K562 (cell line): ENCODE data around the gene MYO3B. TPM values are rescaled to one million over a fixed set of nuclear protein-coding genes. Genes with fewer than 3 reads are reported as not detected.
"Not testable (repeated sequence)": the region's sequence is repeated elsewhere in the genome, so short reads cannot be mapped to it uniquely, and the experiment has no call there.

Experiments
- BCL6 ChIP-seq: fragments of 250-450 bp; sonication (Bioruptor Pico); IDR thresholded peaks from 2 replicates; pipeline ENCODE4 v1.4.0; 2020
- EP400 ChIP-seq: fragments of 450-650 bp; IDR thresholded peaks from 2 replicates; pipeline ENCODE4 v1.6.1; 2017; ENCODE audit warnings: antibody characterized with exemption, mild to moderate bottlenecking, moderate library complexity
- HDAC3 ChIP-seq: fragments of 450-650 bp; IDR thresholded peaks from 2 replicates; pipeline ENCODE4 v1.6.1; 2018; ENCODE audit warnings: borderline replicate concordance, mild to moderate bottlenecking, moderate library complexity; ENCODE audit not compliant: partially characterized antibody
- ILK ChIP-seq: fragments of 450-650 bp; IDR thresholded peaks from 2 replicates; pipeline ENCODE4 v1.6.1; 2016; ENCODE audit warnings: missing genetic modification characterization, low read depth, mild to moderate bottlenecking, missing compliant biosample characterization, moderate library complexity, borderline replicate concordance
- KLF6 ChIP-seq: fragments of 250-450 bp; sonication (Bioruptor Pico); IDR thresholded peaks from 2 replicates; pipeline ENCODE4 v1.4.0; 2020; ENCODE audit warnings: mild to moderate bottlenecking, moderate library complexity, borderline replicate concordance
- LEF1 ChIP-seq: fragments of 450-650 bp; IDR thresholded peaks from 2 replicates; pipeline ENCODE4 v1.6.1; 2016; ENCODE audit warnings: mild to moderate bottlenecking
- MAFK ChIP-seq: IDR thresholded peaks from 2 replicates; pipeline ENCODE4 v1.6.1; 2011; ENCODE audit warnings: low read length, improper control_type of control experiment
- MTF1 ChIP-seq: fragments of 250-450 bp; sonication (Bioruptor Pico); IDR thresholded peaks from 2 replicates; pipeline ENCODE4 v1.9.0; 2021; ENCODE audit warnings: moderate library complexity, mild to moderate bottlenecking, inconsistent platforms, borderline replicate concordance
- NBN ChIP-seq: fragments of 450-650 bp; IDR thresholded peaks from 2 replicates; pipeline ENCODE4 v1.6.1; 2016; ENCODE audit warnings: low read depth, mild to moderate bottlenecking
- ZNF140 ChIP-seq: fragments of 250-450 bp; sonication (Bioruptor Pico); IDR thresholded peaks from 2 replicates; pipeline ENCODE4 v1.8.0; 2021; ENCODE audit warnings: moderate library complexity, mild to moderate bottlenecking, inconsistent platforms
- ZNF77 ChIP-seq: fragments of 250-450 bp; sonication (Bioruptor Pico); IDR thresholded peaks from 2 replicates; pipeline ENCODE4 v1.5.0; 2020
- polyA plus RNA-seq, 8 experiments: library from polyadenylated mRNA; depleted of rRNA in 4 of 8; stranded (reverse) in 5 of 8; unstranded in 3 of 8; fragments of >200 nt; fragmentation: Nextera tagmentation in 2 of 8; fragmentation: Illumina TruSeq in 1 of 8; extraction: Ambion mirVana in 2 of 8; extraction: Trizol in 1 of 8; gene quantifications; 2 replicates each; pipeline versions ENCODE4 v1.2.1 to v1.2.3, GENCODE V29; 2011 to 2014; ENCODE audit warnings: inconsistent platforms in 1 of 8, missing spikeins in 1 of 8
- total RNA-seq, 7 experiments: library from RNA; depleted of rRNA in 6 of 7; stranded (reverse); fragments of >200 nt in 6 of 7; fragmentation: Illumina TruSeq in 2 of 7; extraction: Trizol in 2 of 7; gene quantifications; 2 replicates each; pipeline versions ENCODE4 v1.2.1 to v1.2.3, GENCODE V29; 2011 to 2021; ENCODE audit warnings: low replicate concordance in 1 of 7
- TF ChIP-seq, protein P1 (sequence below): fragments of 250-450 bp; sonication (Bioruptor Pico); IDR thresholded peaks from 2 replicates; pipeline ENCODE4 v1.5.0; 2022; ENCODE audit warnings: mild to moderate bottlenecking
- TF ChIP-seq, protein P2 (sequence below), 2 experiments: fragments of 450-650 bp in 1 of 2; sonication (generic) in 1 of 2; formaldehyde crosslinking in 1 of 2; IDR thresholded peaks; 2 replicates each; pipeline versions ENCODE4 v1.7.1 to v1.9.0; 2016 to 2022; ENCODE audit warnings: inconsistent platforms in 1 of 2, mild to moderate bottlenecking in 1 of 2, missing genetic modification reagents in 1 of 2
- TF ChIP-seq, protein P3 (sequence below): fragments of 450-650 bp; formaldehyde crosslinking; IDR thresholded peaks from 2 replicates; pipeline ENCODE4 v1.4.0; 2020; ENCODE audit warnings: mild to moderate bottlenecking, moderate library complexity

MYO3B gene
- total and polyA plus RNA-seq, 9 of the 15 experiments (the other 6 are each of a cell fraction or from before 2014, with no cell fraction given) = 2.7 to 6.5 (median 3.6) TPM

DNA sequence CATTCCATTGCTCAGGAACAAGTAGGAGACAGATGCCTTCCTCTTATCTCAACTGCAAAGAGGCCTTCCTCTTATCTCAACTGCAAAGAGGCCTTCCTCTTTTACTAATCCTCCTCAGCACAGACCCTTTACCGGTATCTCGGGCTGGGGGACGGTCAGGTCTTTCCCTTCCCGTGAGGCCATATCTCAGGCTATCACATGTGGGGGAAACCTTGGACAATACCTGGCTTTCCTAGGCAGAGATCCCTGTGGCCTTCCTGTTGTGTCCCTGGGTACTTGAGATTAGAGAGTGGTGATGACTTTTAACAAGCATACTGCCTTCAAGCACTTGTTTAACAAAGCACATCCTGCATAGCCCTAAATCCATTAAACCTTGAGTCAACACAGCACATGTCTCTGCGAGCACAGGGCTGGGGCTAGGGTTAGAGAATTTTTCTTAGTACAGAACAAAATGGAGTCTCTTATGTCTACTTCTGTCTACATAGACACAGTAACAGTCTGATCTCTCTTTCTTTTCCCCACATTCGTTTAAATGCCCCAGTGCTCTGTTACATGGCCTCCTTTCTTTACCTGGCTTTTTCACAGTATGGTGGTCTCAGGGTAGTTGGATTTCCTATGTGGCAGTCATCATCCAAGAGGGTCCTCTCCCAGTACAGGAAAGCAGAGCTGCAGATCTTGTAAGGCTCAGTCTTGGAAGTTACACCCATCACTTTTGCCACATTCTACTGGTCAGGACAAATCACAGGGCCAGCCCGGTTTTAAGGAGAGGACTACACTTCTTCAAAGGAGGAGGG, 86.0 kb downstream of the MYO3B start (continued):
- TF ChIP-seq, protein P1, sequence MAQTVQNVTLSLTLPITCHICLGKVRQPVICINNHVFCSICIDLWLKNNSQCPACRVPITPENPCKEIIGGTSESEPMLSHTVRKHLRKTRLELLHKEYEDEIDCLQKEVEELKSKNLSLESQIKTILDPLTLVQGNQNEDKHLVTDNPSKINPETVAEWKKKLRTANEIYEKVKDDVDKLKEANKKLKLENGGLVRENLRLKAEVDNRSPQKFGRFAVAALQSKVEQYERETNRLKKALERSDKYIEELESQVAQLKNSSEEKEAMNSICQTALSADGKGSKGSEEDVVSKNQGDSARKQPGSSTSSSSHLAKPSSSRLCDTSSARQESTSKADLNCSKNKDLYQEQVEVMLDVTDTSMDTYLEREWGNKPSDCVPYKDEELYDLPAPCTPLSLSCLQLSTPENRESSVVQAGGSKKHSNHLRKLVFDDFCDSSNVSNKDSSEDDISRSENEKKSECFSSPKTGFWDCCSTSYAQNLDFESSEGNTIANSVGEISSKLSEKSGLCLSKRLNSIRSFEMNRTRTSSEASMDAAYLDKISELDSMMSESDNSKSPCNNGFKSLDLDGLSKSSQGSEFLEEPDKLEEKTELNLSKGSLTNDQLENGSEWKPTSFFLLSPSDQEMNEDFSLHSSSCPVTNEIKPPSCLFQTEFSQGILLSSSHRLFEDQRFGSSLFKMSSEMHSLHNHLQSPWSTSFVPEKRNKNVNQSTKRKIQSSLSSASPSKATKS (CRISPR knock-in tag) = peak; percentile 94
- TF ChIP-seq NBN (peak; percentile 99), ILK (tag) (peak; percentile 97), EP400 (peak; percentile 83), HDAC3 (peak; percentile 99), ZNF140 (peak; percentile 94), MTF1 (CRISPR knock-in tag) (peak; percentile 97), ZNF77 (CRISPR knock-in tag) (0 out of 2 replicates have a peak, but pooled peaks have one; percentile 12), KLF6 (peak; percentile 100), BCL6 (CRISPR knock-in tag) (peak; percentile 91), LEF1 (peak; percentile 97), MAFK (0 out of 2 replicates have a peak, but pooled peaks have one; percentile 8)
- TF ChIP-seq, protein P2, sequence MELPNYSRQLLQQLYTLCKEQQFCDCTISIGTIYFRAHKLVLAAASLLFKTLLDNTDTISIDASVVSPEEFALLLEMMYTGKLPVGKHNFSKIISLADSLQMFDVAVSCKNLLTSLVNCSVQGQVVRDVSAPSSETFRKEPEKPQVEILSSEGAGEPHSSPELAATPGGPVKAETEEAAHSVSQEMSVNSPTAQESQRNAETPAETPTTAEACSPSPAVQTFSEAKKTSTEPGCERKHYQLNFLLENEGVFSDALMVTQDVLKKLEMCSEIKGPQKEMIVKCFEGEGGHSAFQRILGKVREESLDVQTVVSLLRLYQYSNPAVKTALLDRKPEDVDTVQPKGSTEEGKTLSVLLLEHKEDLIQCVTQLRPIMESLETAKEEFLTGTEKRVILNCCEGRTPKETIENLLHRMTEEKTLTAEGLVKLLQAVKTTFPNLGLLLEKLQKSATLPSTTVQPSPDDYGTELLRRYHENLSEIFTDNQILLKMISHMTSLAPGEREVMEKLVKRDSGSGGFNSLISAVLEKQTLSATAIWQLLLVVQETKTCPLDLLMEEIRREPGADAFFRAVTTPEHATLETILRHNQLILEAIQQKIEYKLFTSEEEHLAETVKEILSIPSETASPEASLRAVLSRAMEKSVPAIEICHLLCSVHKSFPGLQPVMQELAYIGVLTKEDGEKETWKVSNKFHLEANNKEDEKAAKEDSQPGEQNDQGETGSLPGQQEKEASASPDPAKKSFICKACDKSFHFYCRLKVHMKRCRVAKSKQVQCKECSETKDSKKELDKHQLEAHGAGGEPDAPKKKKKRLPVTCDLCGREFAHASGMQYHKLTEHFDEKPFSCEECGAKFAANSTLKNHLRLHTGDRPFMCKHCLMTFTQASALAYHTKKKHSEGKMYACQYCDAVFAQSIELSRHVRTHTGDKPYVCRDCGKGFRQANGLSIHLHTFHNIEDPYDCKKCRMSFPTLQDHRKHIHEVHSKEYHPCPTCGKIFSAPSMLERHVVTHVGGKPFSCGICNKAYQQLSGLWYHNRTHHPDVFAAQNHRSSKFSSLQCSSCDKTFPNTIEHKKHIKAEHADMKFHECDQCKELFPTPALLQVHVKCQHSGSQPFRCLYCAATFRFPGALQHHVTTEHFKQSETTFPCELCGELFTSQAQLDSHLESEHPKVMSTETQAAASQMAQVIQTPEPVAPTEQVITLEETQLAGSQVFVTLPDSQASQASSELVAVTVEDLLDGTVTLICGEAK (IDR thresholded peaks at IDR 0.05) = peak; percentile 49
- TF ChIP-seq, protein P2 (CRISPR knock-in tag; IDR thresholded peaks at IDR 0.05) = not testable (repeated sequence)
- TF ChIP-seq, protein P3, sequence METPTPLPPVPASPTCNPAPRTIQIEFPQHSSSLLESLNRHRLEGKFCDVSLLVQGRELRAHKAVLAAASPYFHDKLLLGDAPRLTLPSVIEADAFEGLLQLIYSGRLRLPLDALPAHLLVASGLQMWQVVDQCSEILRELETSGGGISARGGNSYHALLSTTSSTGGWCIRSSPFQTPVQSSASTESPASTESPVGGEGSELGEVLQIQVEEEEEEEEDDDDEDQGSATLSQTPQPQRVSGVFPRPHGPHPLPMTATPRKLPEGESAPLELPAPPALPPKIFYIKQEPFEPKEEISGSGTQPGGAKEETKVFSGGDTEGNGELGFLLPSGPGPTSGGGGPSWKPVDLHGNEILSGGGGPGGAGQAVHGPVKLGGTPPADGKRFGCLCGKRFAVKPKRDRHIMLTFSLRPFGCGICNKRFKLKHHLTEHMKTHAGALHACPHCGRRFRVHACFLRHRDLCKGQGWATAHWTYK (CRISPR knock-in tag) = peak; percentile 99
